MM.1S (cell line): ENCODE results near the gene PHF23.

Experiments used
- DNase-seq: peaks from one replicate; pipeline ENCODE4 v3.0.0-alpha.2; 2015
- H2AFZ ChIP-seq: fragments of 300-600 bp; sonication (generic); 2 replicates; pipeline ENCODE4 v1.6.0; 2016; ENCODE audit warnings: antibody characterized with exemption, low read length
- H3F3A ChIP-seq: fragments of 300-600 bp; sonication (generic); 2 replicates; pipeline ENCODE4 v1.6.1; 2016; ENCODE audit warnings: mild to moderate bottlenecking, antibody characterized with exemption, low read length, moderate library complexity, mixed read lengths; ENCODE audit not compliant: insufficient read depth
- H3K27ac ChIP-seq: fragments of 300-600 bp; sonication (generic); 2 replicates; pipeline ENCODE4 v1.5.1; 2016; ENCODE audit warnings: mild to moderate bottlenecking, low read length
- H3K27me3 ChIP-seq: fragments of 300-600 bp; sonication (generic); replicated peaks from 2 replicates; pipeline ENCODE4 v1.6.0; 2016; ENCODE audit warnings: low read length; ENCODE audit not compliant: insufficient read depth
- H3K36me3 ChIP-seq: fragments of 300-600 bp; sonication (generic); replicated peaks from 2 replicates; pipeline ENCODE4 v1.6.1; 2016; ENCODE audit warnings: mild to moderate bottlenecking, low read length, mixed read lengths; ENCODE audit not compliant: insufficient read depth
- H3K4me1 ChIP-seq: fragments of 300-600 bp; sonication (generic); 2 replicates; pipeline ENCODE4 v1.6.1; 2016; ENCODE audit warnings: low read length, mixed read lengths
- H3K4me2 ChIP-seq: fragments of 300-600 bp; sonication (generic); 2 replicates; pipeline ENCODE4 v1.6.0; 2016; ENCODE audit warnings: low read depth, low read length
- H3K4me3 ChIP-seq: fragments of 300-600 bp; sonication (generic); 2 replicates; pipeline ENCODE4 v1.5.1; 2016; ENCODE audit warnings: low read length, mixed read lengths
- H3K79me2 ChIP-seq: fragments of 300-600 bp; sonication (generic); 2 replicates; pipeline ENCODE4 v1.6.1; 2016; ENCODE audit warnings: mixed run types, low read length, mixed read lengths
- H3K9ac ChIP-seq: fragments of 300-600 bp; sonication (generic); 2 replicates; pipeline ENCODE4 v1.6.1; 2016; ENCODE audit warnings: low read length, mixed read lengths
- H3K9me2 ChIP-seq: fragments of 300-600 bp; sonication (generic); replicated peaks from 2 replicates; pipeline ENCODE4 v1.6.1; 2016; ENCODE audit warnings: mild to moderate bottlenecking, low read length, mixed read lengths; ENCODE audit not compliant: insufficient read depth
- H3K9me3 ChIP-seq: fragments of 300-600 bp; sonication (generic); replicated peaks from 2 replicates; pipeline ENCODE4 v1.6.1; 2016; ENCODE audit warnings: mild to moderate bottlenecking, low read length, mixed read lengths; ENCODE audit not compliant: insufficient read depth
- H4K20me1 ChIP-seq: fragments of 300-600 bp; sonication (generic); 2 replicates; pipeline ENCODE4 v1.6.1; 2016; ENCODE audit warnings: mild to moderate bottlenecking, low read length, moderate library complexity, mixed read lengths; ENCODE audit not compliant: insufficient read depth
- CTCF ChIP-seq: fragments of 300-600 bp; sonication (generic); IDR thresholded peaks from 2 replicates; pipeline ENCODE4 v1.5.1; 2016; ENCODE audit warnings: antibody characterized with exemption, low read length, mixed read lengths
- EZH2 ChIP-seq: fragments of 300-600 bp; sonication (generic); optimal IDR thresholded peaks from 2 replicates; pipeline ENCODE3; 2017; ENCODE audit warnings: low read depth, mild to moderate bottlenecking, antibody characterized with exemption, low read length, mixed read lengths
- EZH2phosphoT487 ChIP-seq: fragments of 300-600 bp; sonication (generic); IDR thresholded peaks from 2 replicates; pipeline ENCODE4 v1.6.1; 2018; ENCODE audit warnings: antibody characterized with exemption, low read length

Gene PHF23

GRCh38 chr17:7208754-7209460 lies 30.4 kb downstream of the PHF23 start:
- H3K27me3 ChIP-seq, result peaks cover 83% of the 10 kb centered on the region
- peaks cover 6% of the 10 kb centered on the region for H3K4me1 ChIP-seq
- no peaks in the 10 kb centered on the region for H3K79me2 ChIP-seq
- no peak overlapping the region for H3K27ac ChIP-seq
- no peaks in the 10 kb centered on the region for H3F3A ChIP-seq
- H3K9me2 ChIP-seq, result no peaks in the 10 kb centered on the region
- no peak overlapping the region for H3K4me3 ChIP-seq
- TF ChIP-seq EZH2 (no peak), CTCF (no peak)
- no peak overlapping the region for H2AFZ ChIP-seq
- no peak overlapping the region for H3K4me2 ChIP-seq
- no peaks in the 10 kb centered on the region for H3K36me3 ChIP-seq
- no peaks in the 10 kb centered on the region for H4K20me1 ChIP-seq
- H3K9me3 ChIP-seq, result no peaks in the 10 kb centered on the region
- H3K9ac ChIP-seq, result no peak overlapping the region
- DNase-seq, result no peak

GRCh38 chr17:7208027-7208571 lies 31.2 kb downstream of the PHF23 start:
- H3K9me3 ChIP-seq, result no peaks in the 10 kb centered on the region
- no peak overlapping the region for H3K9ac ChIP-seq
- DNase-seq, result no peak
- no peak overlapping the region for H3K4me3 ChIP-seq
- no peak overlapping the region for H3K4me2 ChIP-seq
- H3K9me2 ChIP-seq, result no peaks in the 10 kb centered on the region
- no peak for TF ChIP-seq EZH2
- TF ChIP-seq CTCF, result no peak
- TF ChIP-seq EZH2phosphoT487, result no peak
- H3K79me2 ChIP-seq, result no peaks in the 10 kb centered on the region
- no peaks in the 10 kb centered on the region; the same call in 1 of the 2 replicates for H3K4me1 ChIP-seq
- no peaks in the 10 kb centered on the region for H3F3A ChIP-seq
- no peak overlapping the region for H2AFZ ChIP-seq
- no peaks in the 10 kb centered on the region for H3K36me3 ChIP-seq
- no peaks in the 10 kb centered on the region for H4K20me1 ChIP-seq
- H3K27ac ChIP-seq, result no peak overlapping the region
- H3K27me3 ChIP-seq, result peaks cover 84% of the 10 kb centered on the region

- Histone ChIP-seq H3K4me3 (no peak overlapping the region), H3K9me2 (no peaks in the 10 kb centered on the region), H3K27me3 (peaks cover 84% of the 10 kb centered on the region), H3K27ac (no peak overlapping the region), H3K4me2 (no peak overlapping the region), H3K4me1 (no peaks in the 10 kb centered on the region; the same call in 1 of the 2 replicates), H3K79me2 (no peaks in the 10 kb centered on the region), H3F3A (no peaks in the 10 kb centered on the region), H3K36me3 (no peaks in the 10 kb centered on the region), H3K9ac (no peak overlapping the region), H3K9me3 (no peaks in the 10 kb centered on the region), H4K20me1 (no peaks in the 10 kb centered on the region), H2AFZ (no peak overlapping the region)
- DNase-seq, result no peak
- no peak for TF ChIP-seq EZH2
- no peak for TF ChIP-seq CTCF
- TF ChIP-seq EZH2phosphoT487, result no peak
Measured at GRCh38 chr17:7207120-7208001, 31.9 kb downstream of the PHF23 start.
